ENCODE measurements around the gene PYCARD. TPM values are rescaled to one million over a fixed set of nuclear protein-coding genes. Genes with fewer than 3 reads are reported as not detected.

The PYCARD gene
- total RNA-seq, 1 experiment from 2014 or later: 29.8 TPM

DNA sequence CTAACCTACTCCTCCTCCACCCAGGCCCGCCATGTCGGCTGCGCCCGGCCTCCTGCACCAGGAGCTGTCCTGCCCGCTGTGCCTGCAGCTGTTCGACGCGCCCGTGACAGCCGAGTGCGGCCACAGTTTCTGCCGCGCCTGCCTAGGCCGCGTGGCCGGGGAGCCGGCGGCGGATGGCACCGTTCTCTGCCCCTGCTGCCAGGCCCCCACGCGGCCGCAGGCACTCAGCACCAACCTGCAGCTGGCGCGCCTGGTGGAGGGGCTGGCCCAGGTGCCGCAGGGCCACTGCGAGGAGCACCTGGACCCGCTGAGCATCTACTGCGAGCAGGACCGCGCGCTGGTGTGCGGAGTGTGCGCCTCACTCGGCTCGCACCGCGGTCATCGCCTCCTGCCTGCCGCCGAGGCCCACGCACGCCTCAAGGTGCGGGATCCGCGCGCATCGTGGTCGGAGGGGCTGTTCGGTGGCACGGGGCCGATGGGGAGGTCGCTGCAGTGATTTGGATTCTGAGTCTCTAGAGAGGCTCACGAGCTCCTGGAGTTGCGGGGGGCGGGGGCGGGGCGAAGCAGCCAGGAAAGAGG is 12.2 kb upstream of the PYCARD start:
- Histone ChIP-seq H3K9ac (ENCODE audit: low read length) (no peak overlapping the region), H3K27ac (ENCODE audit: low read length) (no peak overlapping the region), H2AFZ (ENCODE audit: low read length) (peak overlapping the region; percentile 87; the same call in 1 of the 2 replicates), H3K4me3 (ENCODE audit: low read length) (peak overlapping the region; percentile 68; the same call in 1 of the 2 replicates), H4K20me1 (ENCODE audit: low read length) (no peaks in the 10 kb centered on the region), H3K9me3 (ENCODE audit: low read length) (no peaks in the 10 kb centered on the region), H3K4me2 (ENCODE audit: low read length) (peak overlapping the region; percentile 94), H3F3A (ENCODE audit: low read length, unreplicated experiment) (no peaks in the 10 kb centered on the region), H3K27me3 (ENCODE audit: low read length) (peaks cover 10% of the 10 kb centered on the region), H3K4me1 (ENCODE audit: insufficient read depth, low read length) (0 out of 2 replicates have a peak, but pooled peaks cover 7% of the 10 kb centered on the region), H3K79me2 (ENCODE audit: low read length) (no peaks in the 10 kb centered on the region), H3K9me2 (replicated peaks; ENCODE audit: low read length) (no peaks in the 10 kb centered on the region), H3K36me3 (ENCODE audit: low read depth, low read length) (no peaks in the 10 kb centered on the region)
- DNase-seq: no peak
- no TSS peak for BruUV-seq (replicated peaks)
- CTCF ChIA-PET: interaction anchor here (0.6 kb wide), 1 partner anchor 606 kb away, joined by 6 read pairs; no protein-coding TSS in a partner anchor
- ATAC-seq: no peak
- intact Hi-C loops (cut with micrococcal nuclease): no loop called here
- TF ChIP-seq, protein P1, sequence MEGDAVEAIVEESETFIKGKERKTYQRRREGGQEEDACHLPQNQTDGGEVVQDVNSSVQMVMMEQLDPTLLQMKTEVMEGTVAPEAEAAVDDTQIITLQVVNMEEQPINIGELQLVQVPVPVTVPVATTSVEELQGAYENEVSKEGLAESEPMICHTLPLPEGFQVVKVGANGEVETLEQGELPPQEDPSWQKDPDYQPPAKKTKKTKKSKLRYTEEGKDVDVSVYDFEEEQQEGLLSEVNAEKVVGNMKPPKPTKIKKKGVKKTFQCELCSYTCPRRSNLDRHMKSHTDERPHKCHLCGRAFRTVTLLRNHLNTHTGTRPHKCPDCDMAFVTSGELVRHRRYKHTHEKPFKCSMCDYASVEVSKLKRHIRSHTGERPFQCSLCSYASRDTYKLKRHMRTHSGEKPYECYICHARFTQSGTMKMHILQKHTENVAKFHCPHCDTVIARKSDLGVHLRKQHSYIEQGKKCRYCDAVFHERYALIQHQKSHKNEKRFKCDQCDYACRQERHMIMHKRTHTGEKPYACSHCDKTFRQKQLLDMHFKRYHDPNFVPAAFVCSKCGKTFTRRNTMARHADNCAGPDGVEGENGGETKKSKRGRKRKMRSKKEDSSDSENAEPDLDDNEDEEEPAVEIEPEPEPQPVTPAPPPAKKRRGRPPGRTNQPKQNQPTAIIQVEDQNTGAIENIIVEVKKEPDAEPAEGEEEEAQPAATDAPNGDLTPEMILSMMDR (conservative IDR thresholded peaks at IDR 0.05; ENCODE audit: low read depth, low read length): no peak
- TF ChIP-seq EZH2phosphoT487 (IDR thresholded peaks at IDR 0.05; ENCODE audit: borderline replicate concordance, low read length): no peak
- no peak for TF ChIP-seq EZH2 (IDR thresholded peaks at IDR 0.05; ENCODE audit: low read length, unreplicated experiment)
- POLR2A ChIA-PET (ENCODE audit: unreplicated experiment): no interaction called here

DNA sequence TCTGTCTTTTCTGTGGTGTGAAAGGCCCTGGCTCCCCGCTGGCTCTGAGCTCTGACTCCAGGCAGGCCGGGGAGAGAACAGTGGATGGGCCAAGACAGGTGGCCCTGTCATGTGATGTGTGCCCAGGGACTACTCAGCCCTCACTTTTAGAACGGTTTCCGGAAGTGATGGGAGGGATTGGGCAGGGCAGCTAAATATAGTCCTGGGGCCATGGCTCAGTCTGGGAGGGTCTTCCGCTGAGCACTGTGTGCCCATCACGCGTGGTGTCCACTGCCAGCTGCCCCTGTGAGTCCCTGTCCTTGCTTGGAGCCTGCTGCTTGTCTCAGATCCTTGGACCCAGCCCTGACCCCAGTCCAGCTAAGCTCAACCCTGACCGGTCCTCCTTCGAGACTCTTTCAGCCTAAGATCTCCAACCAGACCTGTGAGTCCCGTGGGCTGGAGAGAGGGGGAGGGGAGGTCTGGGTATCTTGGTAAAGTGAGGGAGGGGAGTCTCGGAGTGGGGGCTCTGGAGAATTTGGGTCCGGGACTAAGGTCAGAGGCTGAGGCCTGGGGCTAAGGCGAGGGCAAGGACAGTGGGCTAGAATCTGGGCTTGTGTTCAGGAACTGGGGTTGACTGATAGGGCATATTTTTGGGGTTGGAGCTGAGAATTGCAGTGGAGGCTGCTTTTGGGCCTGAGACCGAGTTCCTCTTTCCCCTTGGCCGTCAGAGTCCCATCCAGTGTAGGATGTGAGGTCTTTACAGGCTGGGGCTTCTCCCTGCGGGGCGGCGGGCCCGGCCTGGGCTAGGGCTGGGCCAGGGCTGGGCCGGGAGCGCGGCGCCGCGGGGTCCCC is 11.5 kb upstream of the PYCARD start, which contains the start of gene TRIM72:
TRIM72 (plus strand) TSS at position 243 of the 831 bp plus-strand sequence. CDS start 620 bp downstream, outside the sequence.
- H3K9ac ChIP-seq (ENCODE audit: low read length): no peak within 1 kb of the TSS
- POLR2A ChIA-PET (ENCODE audit: unreplicated experiment): no interaction called here
- no peaks in the 10 kb centered on the region for H3K36me3 ChIP-seq (ENCODE audit: low read depth, low read length)
- 0 out of 2 replicates have a peak, but pooled peaks cover 7% of the 10 kb centered on the region for H3K4me1 ChIP-seq (ENCODE audit: insufficient read depth, low read length)
- DNase-seq (no peak), ATAC-seq (no peak)
- TF ChIP-seq EZH2phosphoT487 (IDR thresholded peaks at IDR 0.05; ENCODE audit: borderline replicate concordance, low read length): no peak
- no peak for TF ChIP-seq EZH2 (IDR thresholded peaks at IDR 0.05; ENCODE audit: low read length, unreplicated experiment)
- TF ChIP-seq, protein P1 (conservative IDR thresholded peaks at IDR 0.05; ENCODE audit: low read depth, low read length): no peak
- no peak within 1 kb of the TSS; the same call in 1 of the 2 replicates for H3K4me2 ChIP-seq (ENCODE audit: low read length)
- H3K27ac ChIP-seq (ENCODE audit: low read length): no peak within 1 kb of the TSS
- CTCF ChIA-PET: no interaction called here
- no peaks in the 10 kb centered on the region for H4K20me1 ChIP-seq (ENCODE audit: low read length)
- no peaks in the 10 kb centered on the region for H3K79me2 ChIP-seq (ENCODE audit: low read length)
- no peaks in the 10 kb centered on the region for H3K9me2 ChIP-seq (replicated peaks; ENCODE audit: low read length)
- H3K27me3 ChIP-seq (ENCODE audit: low read length): peaks cover 10% of the 10 kb centered on the region
- intact Hi-C loops (cut with micrococcal nuclease): no loop called here
- no peak within 1 kb of the TSS for H3K4me3 ChIP-seq (ENCODE audit: low read length)
- H3F3A ChIP-seq (ENCODE audit: low read length, unreplicated experiment): no peaks in the 10 kb centered on the region
- no peaks in the 10 kb centered on the region for H3K9me3 ChIP-seq (ENCODE audit: low read length)
- no peak within 1 kb of the TSS for H2AFZ ChIP-seq (ENCODE audit: low read length)
- BruUV-seq (replicated peaks): no TSS peak
